HG03439 (cell line): ENCODE measurements around the gene GABPB1.

Experiments
- ATAC-seq: cut with Tn5 transposase; IDR thresholded peaks from one replicate; pipeline ENCODE4 v1.9.1; 2021; ENCODE audit warnings: mild to moderate bottlenecking, moderate library complexity; ENCODE audit not compliant: unreplicated experiment

Gene GABPB1

DNA sequence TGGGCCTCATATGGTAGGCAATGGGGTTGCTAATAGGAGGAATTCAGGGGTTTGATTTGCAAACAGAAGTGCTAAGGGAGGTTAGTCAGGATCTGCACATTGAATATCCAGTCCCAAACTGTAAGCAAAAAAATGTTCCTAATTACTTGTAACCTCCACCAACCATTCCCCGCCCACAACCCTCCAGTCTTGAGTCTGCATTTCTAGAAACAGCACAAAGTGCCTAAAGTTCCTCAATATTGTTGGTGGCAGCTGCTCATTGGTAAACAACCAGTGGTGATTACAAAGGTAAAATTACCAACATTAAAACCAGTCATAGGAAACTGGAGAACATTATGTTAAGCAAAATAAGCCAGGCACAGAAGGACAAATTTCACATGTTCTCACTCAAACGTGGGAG, 108.4 kb downstream of the GABPB1 start:
- ATAC-seq = no peak

DNA sequence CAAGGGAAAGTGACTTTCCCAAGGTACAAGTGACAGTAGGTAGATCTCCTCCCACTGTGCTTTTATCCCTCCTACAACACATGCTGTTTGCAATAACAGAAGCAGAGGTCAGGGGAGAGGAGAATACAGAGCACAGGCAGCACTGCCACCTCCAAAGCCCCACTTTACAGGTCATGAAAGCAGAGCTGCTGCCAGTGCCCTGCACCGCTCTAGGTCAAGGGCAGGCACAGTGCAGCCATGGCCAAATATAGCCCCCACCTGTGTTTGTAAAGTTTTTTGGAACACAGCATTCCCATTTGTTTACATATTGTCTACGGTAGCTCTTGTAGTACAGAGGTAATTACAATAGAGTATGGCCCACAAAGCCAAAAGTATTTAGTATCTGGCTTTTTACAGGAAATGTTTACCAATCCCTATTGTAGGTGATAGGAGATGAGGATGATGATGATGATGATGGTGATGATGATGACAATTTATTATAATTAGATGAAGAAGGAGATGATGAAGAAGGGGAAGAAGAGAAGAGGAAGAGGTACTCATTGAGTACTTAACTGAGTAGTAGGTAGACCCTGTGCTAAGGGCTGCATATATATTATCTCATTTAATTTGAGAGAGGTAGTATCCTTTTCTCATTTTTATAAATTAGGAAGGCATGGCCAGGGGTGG, 109.9 kb downstream of the GABPB1 start:
- no peak for ATAC-seq

DNA sequence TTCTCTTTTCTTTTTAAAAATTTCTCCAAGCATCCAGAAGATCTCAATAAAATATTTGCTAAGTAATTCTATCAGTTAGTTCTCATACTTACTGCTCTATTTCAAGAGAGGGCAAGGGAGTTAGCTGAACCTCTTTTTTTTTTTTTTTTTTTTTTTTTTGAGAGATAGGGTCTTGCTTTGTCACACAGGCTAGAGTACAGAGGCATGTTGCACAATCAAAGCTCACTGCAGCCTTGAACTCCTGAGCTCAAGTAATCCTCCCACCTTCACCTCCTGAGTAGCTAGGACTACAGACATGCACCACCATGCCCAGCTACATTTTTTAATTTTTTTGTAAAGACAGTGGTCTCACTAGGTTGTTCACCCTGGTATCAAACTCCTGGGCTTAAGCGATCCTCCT, 110.8 kb downstream of the GABPB1 start:
- ATAC-seq = no peak

DNA sequence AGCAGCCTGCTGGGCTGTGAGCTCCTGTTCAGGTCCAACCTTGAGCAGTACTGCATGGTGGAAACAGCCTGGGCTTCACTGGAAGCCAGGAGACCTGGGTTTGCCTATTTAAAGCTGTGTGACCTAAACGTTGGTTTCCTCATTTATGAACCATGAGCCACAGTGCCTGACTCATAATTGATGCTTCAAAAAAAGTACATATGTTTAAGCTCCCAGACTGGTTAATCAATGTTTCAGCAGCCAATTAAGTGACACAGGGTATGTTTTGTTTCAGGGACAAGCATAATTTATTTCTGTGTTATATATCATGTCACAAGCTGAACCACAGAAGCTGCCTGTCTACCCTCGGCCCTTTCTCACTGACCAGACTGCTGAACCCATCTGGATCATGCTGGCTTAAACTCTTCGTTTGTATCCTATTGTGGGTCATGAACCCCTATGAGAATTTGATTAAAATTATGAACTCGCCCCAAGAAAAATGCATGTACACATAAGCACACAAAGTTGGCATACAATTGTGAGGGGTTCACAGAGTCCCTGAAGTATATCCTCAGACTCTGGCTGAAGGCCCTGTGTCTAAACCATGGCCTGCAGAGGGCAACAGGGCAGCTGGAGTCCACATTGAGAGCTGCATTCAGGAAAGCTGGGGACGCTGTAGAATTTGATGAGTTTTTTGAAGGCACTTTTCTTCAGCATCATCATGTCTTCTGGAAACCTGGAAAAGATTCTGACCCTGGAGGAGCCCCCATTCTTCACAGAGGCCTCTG, 113.1 kb downstream of the GABPB1 start:
- no peak for ATAC-seq

DNA sequence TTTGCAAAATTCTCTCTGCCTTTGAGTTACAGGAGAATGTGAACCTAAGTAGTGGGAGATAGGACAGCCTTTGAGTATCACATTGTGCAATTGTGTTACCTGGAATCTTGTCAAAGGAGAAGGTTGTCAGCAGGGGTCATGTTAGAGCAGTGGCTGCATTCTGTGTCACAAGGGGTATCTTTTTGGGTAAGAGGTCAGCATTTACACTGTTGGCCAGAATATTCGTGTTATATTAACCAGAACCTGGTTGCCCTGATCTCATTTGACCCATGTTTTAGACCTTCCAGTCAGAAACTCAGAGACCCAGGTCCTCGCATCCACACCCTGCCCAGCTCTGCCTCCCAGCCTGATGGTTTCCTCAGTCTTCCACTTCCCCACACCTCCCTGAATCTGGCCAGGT, 116.7 kb downstream of the GABPB1 start:
- ATAC-seq = no peak

DNA sequence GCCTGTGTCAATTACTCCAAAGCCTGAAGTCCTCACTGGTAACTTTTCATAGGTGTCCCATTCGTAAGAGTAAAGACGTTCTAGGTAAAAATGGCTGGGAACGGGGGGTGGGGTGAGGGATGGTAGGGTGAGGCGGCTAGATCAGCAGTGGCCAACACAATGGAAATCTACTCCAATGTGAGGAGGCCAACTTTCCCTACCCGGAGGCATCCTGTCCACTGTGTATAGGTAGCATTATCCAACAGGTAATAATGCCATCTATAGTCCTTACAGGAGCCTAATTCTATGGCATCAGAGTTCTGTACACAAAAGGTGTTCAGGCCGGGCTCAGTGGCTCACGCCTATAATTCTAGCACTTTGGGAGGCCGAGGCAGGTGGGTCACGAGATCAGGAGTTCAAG, 118.6 kb downstream of the GABPB1 start:
- no peak for ATAC-seq

DNA sequence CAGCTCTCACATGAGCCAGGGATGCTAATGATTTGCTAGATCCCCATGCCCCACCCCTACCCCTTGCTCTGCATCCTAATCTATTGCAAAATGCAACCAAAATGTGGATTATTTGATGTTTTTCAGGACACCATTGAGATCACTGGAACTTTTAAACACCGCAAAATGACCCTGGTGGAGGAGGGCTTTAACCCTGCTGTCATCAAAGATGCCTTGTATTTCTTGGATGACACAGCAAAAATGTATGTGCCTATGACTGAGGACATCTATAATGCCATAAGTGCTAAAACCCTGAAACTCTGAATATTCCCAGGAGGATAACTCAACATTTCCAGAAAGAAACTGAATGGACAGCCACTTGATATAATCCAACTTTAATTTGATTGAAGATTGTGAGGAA, 119.2 kb downstream of the GABPB1 start:
- ATAC-seq = no peak

DNA sequence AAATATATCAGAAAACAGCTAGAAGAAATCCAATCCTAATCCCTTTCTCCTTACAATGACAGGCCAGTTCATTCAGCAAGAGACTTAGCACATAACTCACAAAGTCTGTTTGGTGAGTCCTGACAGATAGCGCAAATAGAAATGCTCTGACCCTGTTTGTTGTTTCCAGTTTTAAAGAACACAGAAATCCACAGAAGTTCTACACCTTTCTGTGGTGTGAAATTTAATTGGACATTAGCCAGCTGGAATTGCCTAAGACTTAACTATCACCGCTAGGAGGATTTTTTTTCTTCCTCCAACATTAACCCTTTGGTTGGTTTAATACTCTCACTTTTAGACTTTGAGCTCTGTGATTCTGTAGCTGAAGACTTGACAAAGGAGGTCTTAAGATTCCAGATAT, 120.2 kb downstream of the GABPB1 start:
- no peak for ATAC-seq

DNA sequence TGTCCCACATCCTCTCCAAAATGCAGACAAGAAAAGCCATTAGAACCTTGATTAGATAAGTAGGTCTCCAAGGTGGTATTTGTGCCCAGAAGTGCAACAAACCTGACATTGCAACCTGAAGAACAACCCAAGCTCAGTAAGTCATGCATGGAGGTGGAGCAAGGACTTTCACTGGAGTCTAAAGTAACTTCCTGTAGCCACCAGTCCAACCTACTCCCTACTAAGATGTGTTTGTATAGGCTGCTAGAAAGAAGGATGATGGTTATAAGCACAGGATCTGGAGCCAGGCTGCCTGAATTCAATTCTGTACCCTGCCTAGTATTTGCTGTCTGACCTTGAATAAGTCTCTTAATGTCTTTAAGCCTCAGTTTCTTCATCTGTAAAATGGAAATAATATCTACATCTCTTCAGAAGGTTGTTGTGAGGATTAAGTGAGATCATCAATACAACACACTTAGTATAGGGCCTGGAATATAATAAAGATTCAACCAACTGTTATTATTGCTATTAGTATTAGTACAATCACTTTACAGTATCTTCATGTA, 121.7 kb downstream of the GABPB1 start:
- ATAC-seq = no peak

DNA sequence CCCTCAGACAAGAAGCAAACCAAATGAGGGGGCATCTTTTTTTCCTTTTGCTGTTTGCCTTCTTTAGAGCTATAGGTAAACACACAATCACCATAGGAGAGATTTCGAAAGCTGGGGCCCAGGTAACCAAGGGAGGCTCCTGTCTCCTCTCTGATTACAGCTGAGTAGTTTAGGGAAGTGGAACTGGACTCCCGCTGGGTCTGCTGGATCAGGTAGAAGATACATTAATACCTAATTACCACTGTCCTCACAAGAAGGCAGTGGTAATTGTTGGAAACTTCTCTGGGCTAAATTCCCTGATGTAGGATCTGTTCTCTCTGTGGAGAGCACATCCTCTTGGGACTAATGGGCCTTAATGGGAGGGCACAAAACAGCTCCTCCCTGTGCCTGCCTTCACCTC, 122.2 kb downstream of the GABPB1 start:
- no peak for ATAC-seq

DNA sequence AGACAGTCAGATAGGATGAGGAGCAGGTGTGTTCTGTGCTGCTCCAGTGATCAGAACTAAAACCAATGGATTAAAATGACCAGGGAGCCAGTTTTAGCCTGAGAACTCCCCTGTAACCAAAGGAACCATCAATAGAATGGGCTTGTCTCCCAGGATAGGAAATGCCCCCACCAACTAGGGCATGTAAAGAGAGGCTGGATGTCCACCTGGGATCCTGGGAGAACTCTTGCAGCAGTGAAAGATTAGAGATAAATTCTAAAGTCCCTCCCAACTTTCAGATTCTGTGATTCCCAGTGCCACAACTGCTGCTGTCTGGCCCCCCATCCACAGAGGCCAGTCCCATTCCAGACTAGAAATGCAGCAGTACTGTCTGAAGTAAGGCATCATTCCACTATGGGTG, 123.2 kb downstream of the GABPB1 start:
- ATAC-seq = no peak

DNA sequence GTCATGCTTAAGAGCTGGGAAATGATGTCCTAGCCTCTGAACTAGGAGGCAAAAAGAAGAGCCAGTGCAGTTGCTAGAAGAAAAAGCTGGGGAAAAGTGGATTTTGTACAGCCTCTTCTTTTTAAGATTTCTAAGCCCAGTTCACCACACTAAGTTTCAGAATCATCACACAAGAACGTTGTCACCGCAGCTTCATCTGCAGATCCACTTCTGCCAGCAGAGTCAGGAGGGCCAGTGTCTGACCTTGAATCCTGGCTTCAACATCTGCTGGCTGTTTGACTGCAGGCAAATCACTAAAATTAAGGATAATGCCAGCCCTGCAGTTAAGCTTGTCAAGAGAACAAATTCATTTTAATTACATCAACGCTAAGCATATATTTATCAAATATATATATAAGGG, 125.7 kb downstream of the GABPB1 start:
- ATAC-seq = no peak

DNA sequence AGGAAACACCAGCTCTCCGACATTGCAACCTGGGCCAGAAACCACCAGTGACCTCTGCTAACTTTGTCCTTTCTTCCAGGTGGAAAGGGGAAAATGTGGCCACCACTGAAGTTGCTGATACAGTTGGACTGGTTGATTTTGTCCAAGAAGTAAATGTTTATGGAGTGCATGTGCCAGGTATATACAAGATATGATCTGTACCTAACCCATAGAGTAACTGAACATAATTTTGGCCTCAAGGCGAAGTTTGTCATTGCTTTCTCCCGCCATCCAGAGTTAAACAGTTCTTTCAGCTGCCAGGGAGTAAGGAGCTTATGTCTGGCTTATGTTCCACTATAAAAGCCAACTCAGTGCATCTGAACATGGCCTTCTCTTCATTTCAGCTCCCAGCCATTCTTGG, 126.1 kb downstream of the GABPB1 start:
- no peak for ATAC-seq

DNA sequence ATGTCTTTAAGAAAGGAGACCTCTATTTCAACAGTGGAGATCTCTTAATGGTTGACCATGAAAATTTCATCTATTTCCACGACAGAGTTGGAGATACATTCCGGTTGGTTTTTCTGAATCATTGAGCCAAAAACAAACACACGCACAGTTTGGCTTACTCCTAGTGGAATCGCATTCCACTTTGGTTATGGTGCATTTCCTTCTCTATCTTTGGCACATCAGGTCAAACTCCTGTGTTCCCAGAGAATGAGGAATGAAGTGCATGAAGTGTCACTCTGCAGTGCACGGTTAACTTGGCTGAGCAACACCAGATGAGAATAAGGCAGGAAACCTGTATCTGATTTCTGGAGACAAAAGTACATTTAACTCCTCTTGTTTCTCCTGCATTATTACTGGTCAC, 127.9 kb downstream of the GABPB1 start:
- ATAC-seq = no peak

DNA sequence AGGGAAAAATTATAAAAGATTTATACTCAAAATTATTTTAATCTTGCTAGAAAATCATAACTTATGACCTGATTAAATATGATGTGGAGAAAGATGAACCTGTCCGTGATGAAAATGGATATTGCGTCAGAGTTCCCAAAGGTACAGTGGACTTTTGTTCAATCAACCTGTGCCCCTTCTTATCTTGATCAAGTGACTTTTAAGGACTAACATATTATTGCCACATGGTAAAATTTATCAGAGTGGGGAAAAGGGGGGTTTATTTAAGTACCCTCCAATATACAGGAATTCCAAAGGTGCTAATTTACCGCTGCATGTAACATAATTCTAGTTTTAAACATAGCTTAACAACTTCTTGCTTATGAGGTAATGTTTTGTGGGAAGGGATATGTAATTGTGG, 129.1 kb downstream of the GABPB1 start:
- ATAC-seq = no peak
